Measurements from ENCODE around the gene TNFAIP8L3.

- TF ChIP-seq, protein P1, sequence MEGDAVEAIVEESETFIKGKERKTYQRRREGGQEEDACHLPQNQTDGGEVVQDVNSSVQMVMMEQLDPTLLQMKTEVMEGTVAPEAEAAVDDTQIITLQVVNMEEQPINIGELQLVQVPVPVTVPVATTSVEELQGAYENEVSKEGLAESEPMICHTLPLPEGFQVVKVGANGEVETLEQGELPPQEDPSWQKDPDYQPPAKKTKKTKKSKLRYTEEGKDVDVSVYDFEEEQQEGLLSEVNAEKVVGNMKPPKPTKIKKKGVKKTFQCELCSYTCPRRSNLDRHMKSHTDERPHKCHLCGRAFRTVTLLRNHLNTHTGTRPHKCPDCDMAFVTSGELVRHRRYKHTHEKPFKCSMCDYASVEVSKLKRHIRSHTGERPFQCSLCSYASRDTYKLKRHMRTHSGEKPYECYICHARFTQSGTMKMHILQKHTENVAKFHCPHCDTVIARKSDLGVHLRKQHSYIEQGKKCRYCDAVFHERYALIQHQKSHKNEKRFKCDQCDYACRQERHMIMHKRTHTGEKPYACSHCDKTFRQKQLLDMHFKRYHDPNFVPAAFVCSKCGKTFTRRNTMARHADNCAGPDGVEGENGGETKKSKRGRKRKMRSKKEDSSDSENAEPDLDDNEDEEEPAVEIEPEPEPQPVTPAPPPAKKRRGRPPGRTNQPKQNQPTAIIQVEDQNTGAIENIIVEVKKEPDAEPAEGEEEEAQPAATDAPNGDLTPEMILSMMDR (conservative IDR thresholded peaks at IDR 0.05), result no peak
- TF ChIP-seq EZH2 (IDR thresholded peaks at IDR 0.05; ENCODE audit: low read depth), result no peak
Observed at GRCh38 chr15:51079226-51079625, 15.5 kb downstream of the TNFAIP8L3 start.
